Fibroblast of lung (primary cell): Measurements from ENCODE around the gene FNDC3B. TPM values are rescaled to one million over a fixed set of nuclear protein-coding genes. Genes with fewer than 3 reads are reported as not detected.

Experiments
- DNase-seq, 2 donors: peaks; one replicate each; pipeline versions ENCODE4 v3.0.0 to v3.0.0-alpha.2; 2010; ENCODE audit warnings: low read depth in 2 of 2
- H2AFZ ChIP-seq: 2 replicates; pipeline ENCODE4 v1.5.1; 2012; ENCODE audit warnings: low read length, control low read depth, inconsistent platforms
- H3K27ac ChIP-seq: 2 replicates; pipeline ENCODE4 v1.5.1; 2011; ENCODE audit warnings: low read length, control low read depth; ENCODE audit not compliant: insufficient read depth
- H3K27me3 ChIP-seq: 2 replicates; pipeline ENCODE4 v1.5.1; 2011; ENCODE audit warnings: mild to moderate bottlenecking, low read length; ENCODE audit not compliant: control insufficient read depth, insufficient read depth
- H3K36me3 ChIP-seq: 2 replicates; pipeline ENCODE4 v1.5.1; 2011; ENCODE audit warnings: low read length; ENCODE audit not compliant: control insufficient read depth, insufficient read depth
- H3K4me1 ChIP-seq: 2 replicates; pipeline ENCODE4 v1.5.1; 2011; ENCODE audit warnings: low read length; ENCODE audit not compliant: control insufficient read depth, insufficient read depth; ENCODE audit errors: extremely low read depth
- H3K4me2 ChIP-seq: 2 replicates; pipeline ENCODE4 v1.5.1; 2011; ENCODE audit warnings: low read length, control low read depth; ENCODE audit not compliant: insufficient read depth; ENCODE audit errors: extremely low read depth
- H3K4me3 ChIP-seq, 4 experiments: fragments of 200-600 bp in 1 of 4; sonication (generic) in 1 of 4; replicated peaks in 1 of 4; 2 replicates each; pipeline ENCODE4 v1.5.1; 2011 to 2016; ENCODE audit warnings: low read length in 4 of 4, low read depth in 3 of 4, mild to moderate bottlenecking in 3 of 4, control low read depth in 2 of 4, inconsistent platforms in 1 of 4, mixed read lengths in 1 of 4; ENCODE audit not compliant: insufficient read depth in 1 of 4; ENCODE audit errors: control extremely low read depth in 1 of 4
- H3K79me2 ChIP-seq: 2 replicates; pipeline ENCODE4 v1.5.1; 2012; ENCODE audit warnings: mild to moderate bottlenecking, low read length, inconsistent platforms; ENCODE audit not compliant: control insufficient read depth, insufficient read depth
- H3K9ac ChIP-seq: 2 replicates; pipeline ENCODE4 v1.5.1; 2011; ENCODE audit warnings: mild to moderate bottlenecking, low read length, control low read depth; ENCODE audit not compliant: insufficient read depth
- H3K9me3 ChIP-seq: 2 replicates; pipeline ENCODE4 v1.5.1; 2012; ENCODE audit warnings: low read depth, low read length; ENCODE audit not compliant: control insufficient read depth, insufficient read depth
- H4K20me1 ChIP-seq: 2 replicates; pipeline ENCODE4 v1.5.1; 2011; ENCODE audit warnings: low read length; ENCODE audit not compliant: control insufficient read depth, insufficient read depth; ENCODE audit errors: extremely low read depth
- CTCF ChIP-seq, 2 donors: IDR thresholded peaks in 1 of 2; conservative IDR thresholded peaks in 1 of 2; 1 replicate in 1 of 2; 2 replicates in 1 of 2; pipeline ENCODE4 v1.5.1; 2011 to 2012; ENCODE audit warnings: low read length in 2 of 2, control low read depth in 1 of 2, inconsistent platforms in 1 of 2, low read depth in 1 of 2, mild to moderate bottlenecking in 1 of 2
- EZH2 ChIP-seq: IDR thresholded peaks from 2 replicates; pipeline ENCODE4 v1.5.1; 2012; ENCODE audit warnings: low read length, control low read depth, mild to moderate bottlenecking; ENCODE audit errors: missing control alignments
- polyA plus RNA-seq, 2 donors: library from polyadenylated mRNA; depleted of rRNA in 1 of 2; stranded (reverse) in 1 of 2; unstranded in 1 of 2; fragments of >200 nt; gene quantifications; 2 replicates each; pipeline ENCODE4 v1.2.1, GENCODE V29; 2011 to 2012; ENCODE audit warnings: missing spikeins in 1 of 2
- total RNA-seq: library from RNA; depleted of rRNA; stranded (reverse); fragments of >200 nt; gene quantifications from 2 replicates; pipeline ENCODE4 v1.2.1, GENCODE V29; 2014

Gene FNDC3B
- total and polyA plus RNA-seq, 2 donors (not counting 1 experiment from before 2014, with no cell fraction given): 26.1 to 76.8 TPM

- Histone ChIP-seq H3K4me1 (peaks cover 9% of the 10 kb centered on the region), H2AFZ (no peak overlapping the region), H3K27me3 (no peaks in the 10 kb centered on the region), H4K20me1 (peaks cover 2% of the 10 kb centered on the region), H3K4me2 (no peak overlapping the region), H3K79me2 (peaks cover 87% of the 10 kb centered on the region), H3K9me3 (no peaks in the 10 kb centered on the region), H3K36me3 (no peaks in the 10 kb centered on the region), H3K4me3 (no peak overlapping the region), H3K9ac (no peak overlapping the region), H3K27ac (no peak overlapping the region)
- TF ChIP-seq EZH2 (no peak), CTCF (conservative IDR thresholded peaks at IDR 0.05 in 1 of 2, IDR thresholded peaks at IDR 0.05 in 1 of 2; ENCODE audit: low read depth in 1 of 2, low read length in 2 of 2) (no peak)
- peak in 1 of 2 donors; percentile 59 for DNase-seq
Observed at GRCh38 chr3:172098698-172099494, 59.5 kb downstream of the FNDC3B start.

- DNase-seq: no peak
- no peak overlapping the region for H3K27ac ChIP-seq
- H3K79me2 ChIP-seq: peaks cover 88% of the 10 kb centered on the region
- H3K9ac ChIP-seq: no peak overlapping the region
- peaks cover 2% of the 10 kb centered on the region for H4K20me1 ChIP-seq
- H3K36me3 ChIP-seq: no peaks in the 10 kb centered on the region
- peaks cover 9% of the 10 kb centered on the region for H3K4me1 ChIP-seq
- no peak overlapping the region for H2AFZ ChIP-seq
- TF ChIP-seq CTCF (conservative IDR thresholded peaks at IDR 0.05 in 1 of 2, IDR thresholded peaks at IDR 0.05 in 1 of 2; ENCODE audit: low read depth in 1 of 2, low read length in 2 of 2) (no peak), EZH2 (no peak)
- no peak overlapping the region for H3K4me3 ChIP-seq
- H3K27me3 ChIP-seq: no peaks in the 10 kb centered on the region
- H3K9me3 ChIP-seq: no peaks in the 10 kb centered on the region
- H3K4me2 ChIP-seq: no peak overlapping the region
Observed at GRCh38 chr3:172099495-172099808, 60.1 kb downstream of the FNDC3B start.

GRCh38 chr3:172100482-172100881, 61.1 kb downstream of the FNDC3B start:
- DNase-seq: no peak
- Histone ChIP-seq H2AFZ (no peak overlapping the region), H3K27me3 (no peaks in the 10 kb centered on the region), H3K4me3 (no peak overlapping the region), H3K27ac (no peak overlapping the region), H3K4me1 (peaks cover 9% of the 10 kb centered on the region), H3K36me3 (no peaks in the 10 kb centered on the region), H3K79me2 (peaks cover 89% of the 10 kb centered on the region), H3K4me2 (no peak overlapping the region), H4K20me1 (peaks cover 2% of the 10 kb centered on the region), H3K9ac (no peak overlapping the region), H3K9me3 (no peaks in the 10 kb centered on the region)
- TF ChIP-seq EZH2: no peak
- no peak for TF ChIP-seq CTCF (conservative IDR thresholded peaks at IDR 0.05 in 1 of 2, IDR thresholded peaks at IDR 0.05 in 1 of 2; ENCODE audit: low read depth in 1 of 2, low read length in 2 of 2)
